ENCODE measurements around the gene KIF23.
A peak's percentile ranks its signal among the peaks of the same experiment; 100 is the strongest.

KIF23 gene

DNA sequence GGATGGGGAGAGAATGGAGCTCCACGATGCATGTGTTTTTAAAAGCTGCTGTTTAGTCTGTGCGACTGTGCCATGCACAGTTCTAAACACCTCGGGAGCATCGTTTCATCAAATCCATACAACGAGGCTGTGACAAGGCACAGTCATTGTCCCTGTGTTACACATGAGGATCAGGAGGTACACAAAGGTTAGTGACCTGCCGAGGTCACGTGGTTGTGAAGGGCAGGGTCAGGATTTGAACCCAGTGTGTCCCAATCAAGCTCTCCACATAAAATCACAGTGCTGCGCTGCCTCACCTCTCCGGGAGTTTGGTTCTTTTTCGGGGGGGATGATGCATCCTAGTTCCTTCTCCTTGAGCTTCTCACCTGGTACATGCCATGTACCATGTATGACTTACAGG is 18.7 kb upstream of the KIF23 start:
- DNase-seq: no peak

DNA sequence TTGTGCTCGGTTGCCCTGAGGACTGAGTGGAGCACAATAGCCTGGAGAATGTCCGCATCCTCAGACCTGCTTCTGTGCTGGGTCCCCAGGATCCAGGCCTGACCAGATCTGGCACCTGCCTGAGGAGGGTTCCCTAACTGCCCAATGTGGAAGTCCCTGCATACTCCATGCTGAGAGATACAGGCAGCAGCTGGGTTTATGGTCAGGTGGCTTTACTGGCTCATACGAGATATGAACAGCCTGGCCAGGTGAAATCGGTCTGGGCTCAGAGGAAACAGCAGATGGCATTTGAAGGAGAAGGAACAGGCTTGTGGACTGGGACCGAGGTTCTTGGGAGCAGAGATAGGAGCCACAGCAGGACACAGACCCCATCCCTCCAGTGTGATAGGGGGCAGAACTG is 18.2 kb upstream of the KIF23 start:
- no peak for DNase-seq

DNA sequence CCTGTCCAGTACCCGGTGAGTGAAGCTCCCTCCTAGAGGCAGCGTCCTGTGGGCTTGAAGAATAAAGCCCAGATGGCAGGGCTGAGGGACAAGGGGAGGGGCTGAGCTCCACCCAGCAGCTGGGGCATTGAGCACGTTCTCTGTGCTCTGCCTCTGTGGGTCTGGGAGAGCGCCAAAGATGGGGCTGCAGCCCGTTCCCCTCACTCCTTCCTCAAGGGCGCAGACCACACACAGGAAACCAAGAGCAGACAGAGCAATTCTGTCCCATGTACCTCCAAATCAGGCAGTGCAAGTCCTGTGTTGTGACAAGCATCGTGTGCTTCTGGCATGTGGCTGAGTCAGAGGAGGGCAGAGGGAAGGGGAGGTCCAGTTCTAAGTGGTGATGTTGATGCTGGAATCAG is 15.7 kb upstream of the KIF23 start:
- DNase-seq: no peak

DNA sequence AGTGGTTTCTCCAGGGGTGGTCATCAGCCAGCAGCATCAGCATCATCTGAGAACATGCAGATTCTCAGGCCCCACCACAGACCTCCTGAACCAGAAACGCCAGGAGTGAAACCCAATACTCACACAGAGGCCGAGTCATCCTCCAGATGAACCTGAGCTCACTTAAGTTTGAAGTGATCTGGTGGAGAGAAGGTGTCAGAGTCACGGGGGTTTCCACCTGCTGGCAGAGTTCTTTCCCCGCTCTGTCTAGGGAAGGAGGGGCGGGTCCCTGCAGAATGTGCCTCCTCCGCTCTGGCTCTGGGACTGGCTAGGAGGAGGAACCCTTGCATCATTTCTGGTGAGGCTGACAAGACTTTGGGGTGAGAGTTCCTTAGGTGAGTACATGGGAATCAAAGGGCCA is 13.3 kb upstream of the KIF23 start:
- DNase-seq: peak; percentile 67

DNA sequence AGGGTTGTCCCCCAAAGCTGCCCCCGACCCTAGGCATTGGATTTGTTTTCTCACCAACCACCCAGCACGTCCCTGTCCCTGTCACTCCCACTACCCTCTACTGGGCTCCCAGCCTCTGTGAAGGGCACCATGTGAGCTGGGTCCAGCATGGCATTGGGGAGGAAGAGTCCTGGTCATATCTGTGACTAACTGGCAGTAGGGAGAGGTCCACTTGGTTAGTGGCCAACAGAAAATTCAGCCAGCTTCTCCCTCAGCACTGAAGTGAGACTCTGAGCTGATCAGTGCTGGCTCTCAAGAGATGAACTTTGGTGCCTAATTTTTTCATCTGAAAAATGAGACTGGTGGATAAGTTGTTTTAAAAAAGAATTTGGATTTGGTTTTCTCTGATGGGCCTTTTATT is 11.3 kb upstream of the KIF23 start:
- DNase-seq: no peak

DNA sequence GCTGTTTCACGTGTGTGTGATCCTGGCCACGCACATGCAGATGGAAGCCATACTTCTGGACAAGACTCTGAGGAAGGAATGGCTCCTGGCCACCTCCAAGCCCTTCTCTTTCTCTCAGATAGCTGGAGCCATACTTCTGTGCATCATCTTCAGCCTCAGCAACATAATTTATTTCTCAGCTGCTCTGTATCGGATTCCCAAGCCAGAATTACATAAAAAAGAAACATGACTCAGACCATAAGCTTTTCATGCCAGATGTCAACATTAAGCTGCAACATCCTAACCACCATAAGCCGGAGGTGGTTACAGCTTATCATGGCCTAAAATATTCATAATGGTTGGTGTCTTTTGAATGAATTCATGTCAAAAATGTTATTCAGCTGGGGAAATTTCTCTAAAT is 10.6 kb upstream of the KIF23 start:
- no peak for DNase-seq

DNA sequence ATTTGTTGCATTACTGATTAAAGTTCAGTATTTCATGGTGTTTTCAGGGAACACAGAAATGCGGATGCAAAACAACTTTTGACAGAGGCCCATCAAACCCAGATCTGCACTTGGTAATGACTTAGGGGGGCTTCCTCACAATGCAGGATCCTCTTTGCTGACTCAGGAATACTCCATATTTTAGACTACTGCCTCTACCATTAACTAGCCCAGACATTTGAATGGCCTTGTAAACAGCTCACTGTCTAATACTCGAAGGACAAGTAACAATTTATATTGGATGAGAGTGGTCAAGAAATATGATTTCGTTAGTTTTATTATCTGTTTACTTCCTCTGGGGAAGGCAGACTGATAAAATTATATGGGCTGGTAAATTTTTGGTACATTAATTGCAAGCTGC is 9.0 kb upstream of the KIF23 start:
- no peak for DNase-seq

DNA sequence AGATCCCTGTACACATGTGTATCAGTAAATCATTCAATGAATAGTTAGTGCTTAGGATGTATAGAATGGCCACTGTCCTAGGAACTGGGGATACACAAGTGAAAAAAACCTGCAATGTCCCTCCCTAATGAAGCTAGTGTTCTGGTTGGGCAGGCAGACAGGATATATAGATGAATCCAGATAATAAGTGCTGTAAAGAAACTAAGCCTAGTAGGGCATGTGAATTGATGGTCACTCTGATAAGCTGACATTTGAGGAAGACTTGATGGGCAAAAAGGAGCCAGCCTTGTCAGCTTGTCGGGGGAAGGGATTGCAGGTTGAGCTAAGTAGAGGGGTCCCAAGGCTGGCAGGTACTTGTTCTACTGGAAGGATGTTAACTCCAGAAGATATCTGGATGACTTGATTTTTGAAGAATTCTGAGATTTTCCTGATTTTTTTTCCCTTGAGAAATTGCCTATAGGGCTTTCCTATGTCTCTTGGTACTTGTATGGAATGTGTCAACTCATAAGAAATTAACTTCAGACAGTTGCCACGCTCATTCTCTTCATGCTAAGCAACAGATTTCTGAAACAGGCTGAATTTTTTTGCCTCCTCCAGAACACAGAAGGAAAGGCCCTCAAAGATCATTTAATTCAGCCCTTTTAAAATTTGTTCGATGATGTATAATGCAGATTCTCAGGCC is 6.3 kb upstream of the KIF23 start:
- DNase-seq: no peak

DNA sequence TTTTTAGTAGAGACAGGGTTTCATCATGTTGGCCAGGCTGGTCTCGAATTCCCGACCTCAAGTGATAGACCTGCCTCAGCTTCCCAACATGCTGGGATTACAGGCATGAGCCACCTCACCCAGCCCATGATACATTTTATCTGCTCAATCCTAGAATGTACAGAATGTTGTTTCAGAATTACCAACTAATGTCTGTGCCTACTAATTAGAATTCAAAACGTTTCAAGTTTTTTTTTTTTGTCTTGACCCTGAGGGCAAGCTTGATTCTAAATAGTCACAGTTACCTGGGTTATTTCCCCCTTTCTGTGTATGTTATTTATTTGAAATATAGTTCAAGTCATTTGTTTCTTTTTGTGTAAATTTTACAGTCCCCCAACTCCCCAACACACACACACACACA is 5.3 kb upstream of the KIF23 start:
- DNase-seq: no peak

DNA sequence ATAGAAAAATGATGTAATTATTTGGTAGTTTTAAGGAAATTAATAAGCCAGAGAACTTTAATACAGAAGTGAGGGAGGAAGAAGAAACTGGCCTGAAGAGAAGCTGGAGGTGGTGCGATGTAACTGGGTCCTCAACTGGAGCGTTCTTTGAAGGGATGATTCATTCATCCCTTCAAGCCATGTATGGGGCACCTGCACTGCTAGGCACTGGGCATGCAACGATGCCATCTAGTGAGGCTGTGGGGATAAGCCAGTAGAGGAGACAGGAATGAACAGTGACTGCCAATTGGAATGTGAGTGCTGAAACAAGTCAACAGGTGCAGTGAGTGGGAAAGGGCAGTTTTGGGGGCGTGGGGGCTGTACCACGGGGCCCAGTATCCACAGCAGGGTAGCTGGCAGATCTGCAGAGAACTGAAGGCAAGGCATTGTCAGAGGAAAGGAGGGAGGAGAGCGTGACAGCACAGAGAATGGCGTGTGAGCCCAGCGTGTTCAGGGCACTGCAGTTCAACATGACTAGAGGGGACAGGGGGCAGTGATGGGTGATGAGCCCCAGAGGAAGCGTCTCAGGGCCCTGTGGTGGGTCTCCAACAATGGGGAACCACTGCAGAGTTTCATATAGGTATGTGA is 3.8 kb upstream of the KIF23 start:
- DNase-seq: peak; percentile 50

DNA sequence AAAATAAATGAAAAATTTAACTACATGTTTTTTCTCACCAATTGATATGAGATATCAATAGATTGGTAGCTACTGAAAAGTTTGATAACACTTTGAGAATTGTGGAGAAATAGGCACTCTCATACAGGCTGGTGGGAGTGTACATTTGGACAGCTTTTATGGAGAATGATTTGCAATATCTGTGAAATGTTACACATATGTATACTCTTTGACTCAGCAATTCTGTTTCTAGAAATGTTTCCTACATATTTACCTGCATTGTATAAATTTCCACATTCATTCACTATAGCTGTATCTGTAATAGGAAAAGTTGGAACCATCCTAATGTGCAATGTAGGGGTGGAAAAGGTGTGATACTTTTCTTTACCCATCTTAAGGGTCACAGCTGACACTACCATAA is 1.9 kb upstream of the KIF23 start:
- no peak for DNase-seq

DNA sequence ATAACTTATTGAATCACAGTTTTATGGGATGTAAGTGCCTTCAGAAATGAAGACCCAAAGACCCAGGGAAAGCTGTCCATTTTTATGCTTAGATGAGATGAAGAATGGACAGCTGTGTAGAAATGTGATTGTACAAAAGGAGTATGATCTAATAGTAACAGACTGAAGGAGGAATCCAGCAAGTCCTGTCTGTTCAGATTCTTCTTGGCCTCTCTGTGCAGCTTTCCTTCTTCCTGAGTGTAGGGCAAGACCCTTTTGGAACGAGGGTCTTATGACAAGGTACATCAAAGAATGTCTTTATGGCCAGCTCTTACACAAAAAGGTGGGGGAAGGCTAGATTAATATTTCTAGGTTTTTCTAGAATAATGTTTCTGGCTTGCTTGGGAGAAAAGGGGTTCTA is 1.4 kb upstream of the KIF23 start:
- DNase-seq: no peak

DNA sequence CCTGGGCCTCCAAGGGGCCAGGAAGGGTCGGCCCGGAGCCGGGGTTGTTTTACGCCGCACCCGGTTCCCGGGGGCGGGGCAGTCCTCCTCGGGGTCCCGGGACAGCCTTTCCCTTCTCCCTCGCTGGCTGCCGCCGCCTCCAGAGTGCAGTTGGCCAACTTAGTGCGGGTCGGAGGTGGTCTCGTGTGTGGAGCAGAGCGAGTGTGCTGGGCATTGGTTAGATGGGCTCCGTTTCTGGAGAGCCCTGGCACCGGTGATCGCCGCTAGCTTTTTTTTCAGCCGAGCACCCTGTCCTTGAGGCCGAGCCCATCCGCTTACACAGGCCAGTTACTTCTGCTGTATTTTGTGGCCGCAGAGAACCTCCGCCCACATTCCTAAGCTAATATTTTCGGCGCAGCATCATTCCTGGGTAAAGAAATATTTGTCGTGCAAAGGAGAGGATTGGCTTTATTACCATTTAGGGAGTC is 585 bp downstream of the KIF23 start:
- no peak for DNase-seq

DNA sequence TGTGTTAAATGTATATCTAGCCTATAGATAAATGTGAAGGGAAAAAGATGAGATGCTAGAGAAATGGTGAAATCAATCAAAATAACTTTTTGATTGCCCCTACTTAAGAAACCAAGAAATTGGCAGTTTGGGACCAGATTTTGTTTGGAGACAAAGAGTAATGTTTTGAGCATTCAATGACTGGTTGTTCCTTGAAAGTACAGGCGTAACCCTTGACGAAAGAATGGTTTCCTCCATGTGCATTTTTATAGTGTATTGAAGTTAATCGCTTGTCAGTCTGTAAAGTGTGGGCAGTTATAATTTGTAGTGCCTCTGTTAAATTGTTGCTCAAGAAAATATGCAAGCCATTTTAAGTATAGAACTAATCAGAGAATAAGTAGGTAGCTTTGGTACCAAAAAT is 1.2 kb downstream of the KIF23 start:
- no peak for DNase-seq

DNA sequence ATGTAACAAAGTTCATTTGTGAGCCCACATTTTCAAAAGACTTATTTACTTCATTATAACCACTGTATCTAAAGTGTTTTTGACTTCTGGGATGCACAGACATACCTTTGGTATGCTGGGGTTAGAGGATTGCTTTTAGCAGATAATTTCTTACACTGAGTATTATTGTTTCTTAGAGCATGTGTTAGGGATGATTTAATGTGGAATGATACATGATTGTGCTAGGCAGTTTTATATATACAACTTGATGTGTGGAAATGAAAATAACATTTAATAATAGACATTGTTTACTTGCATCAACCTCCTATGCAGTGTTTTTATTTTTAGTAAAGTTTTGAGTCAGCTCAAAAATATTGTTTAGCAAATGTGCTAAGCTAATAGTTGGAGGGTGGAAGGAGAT is 3.4 kb downstream of the KIF23 start:
- DNase-seq: no peak

DNA sequence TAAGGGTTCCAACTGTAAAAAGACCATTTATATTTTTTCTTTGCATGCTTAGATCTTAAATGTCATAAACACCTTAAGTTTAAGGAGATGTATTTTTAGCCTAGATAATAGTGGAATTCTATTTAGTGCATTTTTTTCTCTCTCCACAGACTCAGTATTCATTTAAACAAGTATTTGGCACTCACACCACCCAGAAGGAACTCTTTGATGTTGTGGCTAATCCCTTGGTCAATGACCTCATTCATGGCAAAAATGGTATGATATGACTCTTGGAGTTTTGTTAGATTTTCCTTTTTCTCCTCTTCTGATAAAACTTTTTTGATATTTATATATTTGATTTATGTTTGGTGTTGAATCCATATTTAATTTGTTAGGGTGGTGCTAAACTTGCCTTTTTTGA is 7.3 kb downstream of the KIF23 start:
- DNase-seq: no peak

DNA sequence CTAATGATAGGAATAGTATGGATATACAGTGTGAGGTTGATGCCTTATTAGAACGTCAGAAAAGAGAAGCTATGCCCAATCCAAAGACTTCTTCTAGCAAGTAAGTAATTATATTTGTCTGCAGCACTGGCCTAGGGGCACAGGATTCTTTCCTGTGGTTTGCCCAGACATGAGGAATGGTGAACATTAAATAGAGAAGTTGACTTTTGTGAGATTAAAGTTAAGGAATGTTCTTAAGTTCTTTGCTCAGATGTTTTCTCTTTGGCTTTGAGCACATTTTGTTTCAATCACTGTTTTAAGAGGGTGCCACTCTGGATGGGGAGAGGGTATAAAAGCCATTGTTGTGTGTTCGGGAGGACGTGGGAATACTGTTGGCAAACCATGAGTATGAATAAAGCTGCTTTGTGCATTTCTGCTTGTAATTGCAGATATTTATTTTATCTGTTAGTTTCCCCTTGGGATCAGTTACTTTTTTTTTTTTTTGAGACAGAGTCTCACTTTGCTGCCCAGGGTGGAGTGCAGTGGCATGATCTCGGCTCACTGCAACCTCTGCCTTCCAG is 8.3 kb downstream of the KIF23 start:
- no peak for DNase-seq

DNA sequence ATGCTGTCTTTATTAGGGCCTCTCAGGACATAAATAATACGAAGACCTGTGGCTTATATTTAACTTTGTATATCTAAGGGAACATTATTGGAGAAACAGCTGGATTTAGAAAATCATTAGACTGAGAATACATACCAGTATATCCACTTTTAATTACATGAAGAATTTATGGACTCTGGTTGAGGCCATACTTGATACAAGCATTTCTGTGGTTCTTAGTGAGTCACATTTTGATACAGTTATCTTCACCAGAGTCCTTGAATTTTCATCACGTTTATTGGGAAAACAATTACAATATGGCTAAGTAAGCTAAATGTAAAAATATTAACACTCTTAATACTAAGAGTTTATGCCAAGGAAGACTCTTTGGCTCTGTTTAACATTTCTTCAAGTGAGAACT is 9.9 kb downstream of the KIF23 start:
- no peak for DNase-seq

DNA sequence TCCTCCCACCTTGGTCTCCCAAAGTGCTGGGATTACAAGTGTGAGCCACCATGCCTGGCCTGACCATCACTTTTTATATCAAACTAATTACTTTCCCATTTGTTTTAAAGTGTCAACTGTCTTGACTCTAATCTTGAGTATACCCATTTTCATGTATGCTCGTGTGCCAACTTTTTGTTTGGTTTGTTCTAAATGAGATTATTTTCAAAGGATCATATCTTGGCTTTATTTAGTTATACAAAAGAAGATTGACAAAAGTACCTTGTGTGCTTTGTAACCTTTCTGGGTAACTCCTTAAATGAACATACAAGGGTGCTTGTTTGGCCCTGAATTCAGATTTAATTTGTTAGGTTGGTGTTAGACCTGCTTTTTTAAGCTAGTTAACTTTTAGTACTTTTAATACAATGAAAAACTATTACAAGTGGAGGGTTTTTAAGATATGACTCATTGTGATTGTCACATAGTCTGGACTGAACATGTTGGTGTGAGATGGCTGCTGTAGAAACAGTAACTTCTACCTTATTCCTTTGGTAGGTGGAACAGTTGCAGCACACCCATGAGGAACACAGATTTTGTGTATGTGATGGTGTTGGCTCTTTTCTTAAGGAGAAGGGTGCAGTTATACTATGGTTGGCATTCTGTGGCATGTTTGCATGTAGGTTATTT is 10.7 kb downstream of the KIF23 start:
- no peak for DNase-seq

DNA sequence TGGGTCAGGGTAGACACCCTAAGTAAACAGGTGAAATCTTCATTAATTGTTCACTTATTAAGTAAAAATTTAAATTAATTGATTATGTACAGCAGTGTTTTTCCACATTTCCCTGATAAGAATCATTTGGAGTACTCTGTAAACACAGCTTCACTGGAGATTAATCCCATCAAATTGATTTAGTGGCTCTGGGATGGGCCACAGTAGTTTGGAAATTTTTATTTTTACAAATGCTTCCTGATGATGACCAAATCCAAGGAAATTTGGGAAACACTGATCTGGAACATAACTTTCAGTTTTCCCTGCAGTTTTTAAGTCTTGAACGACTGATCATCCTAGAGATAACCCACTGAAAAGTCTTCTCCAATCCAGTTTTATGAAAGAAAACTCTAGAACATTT is 19.7 kb downstream of the KIF23 start:
- DNase-seq: no peak

DNA sequence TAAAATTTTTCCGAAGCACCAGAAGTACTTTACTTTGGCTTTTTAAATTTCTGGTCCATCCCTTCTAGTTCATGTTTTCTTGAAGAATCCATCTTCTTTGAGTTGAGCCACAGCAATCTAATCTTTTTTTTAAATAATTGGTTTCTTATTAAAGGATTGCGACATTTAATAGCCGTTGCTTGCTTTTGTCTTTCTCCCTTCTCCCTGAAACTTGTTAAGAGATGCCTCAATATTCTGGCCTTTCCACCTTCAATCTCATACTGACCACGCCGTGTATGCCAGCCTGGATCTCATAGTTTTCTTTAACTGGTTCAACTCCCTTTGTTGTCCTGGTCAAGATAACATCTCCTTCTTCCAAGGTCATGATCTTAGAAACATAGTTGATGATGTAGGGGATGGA is 20.1 kb downstream of the KIF23 start:
- no peak for DNase-seq

DNA sequence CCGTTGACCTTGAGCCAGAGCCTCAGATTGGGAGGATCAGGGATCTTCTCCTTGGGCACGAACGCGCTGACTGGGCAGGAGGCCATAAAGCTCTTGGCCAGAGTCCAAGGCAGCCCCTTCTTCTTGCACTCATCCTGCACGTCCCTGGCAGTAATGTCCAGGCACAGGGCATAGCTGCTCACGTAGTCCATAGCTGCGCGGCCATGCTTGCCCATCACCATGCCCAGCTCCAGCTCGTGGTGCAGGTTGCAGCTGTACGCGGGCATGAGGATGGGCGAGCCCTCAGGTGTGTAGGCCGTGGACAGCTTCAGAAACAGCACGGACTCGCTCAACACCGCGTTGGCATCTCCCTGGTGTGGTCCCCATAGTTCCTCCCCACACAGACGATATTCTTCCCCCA is 20.5 kb downstream of the KIF23 start:
- no peak for DNase-seq

DNA sequence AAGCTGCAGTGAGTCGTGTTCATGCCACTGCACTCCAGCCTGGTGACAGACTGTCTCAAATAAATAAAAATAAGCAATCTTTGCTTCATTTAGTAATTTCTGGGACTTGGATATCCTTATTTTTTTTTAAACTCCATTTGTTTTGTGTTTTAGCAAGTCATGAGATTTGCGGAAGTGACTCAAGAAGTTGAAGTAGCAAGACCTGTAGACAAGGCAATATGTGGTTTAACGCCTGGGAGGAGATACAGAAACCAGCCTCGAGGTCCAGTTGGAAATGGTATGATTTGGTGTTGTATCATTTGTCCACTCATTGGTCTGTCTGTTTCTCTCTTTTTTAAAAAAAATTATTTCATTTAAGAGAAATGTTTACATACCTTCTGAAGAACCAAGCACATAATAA is 21.8 kb downstream of the KIF23 start:
- no peak for DNase-seq

DNA sequence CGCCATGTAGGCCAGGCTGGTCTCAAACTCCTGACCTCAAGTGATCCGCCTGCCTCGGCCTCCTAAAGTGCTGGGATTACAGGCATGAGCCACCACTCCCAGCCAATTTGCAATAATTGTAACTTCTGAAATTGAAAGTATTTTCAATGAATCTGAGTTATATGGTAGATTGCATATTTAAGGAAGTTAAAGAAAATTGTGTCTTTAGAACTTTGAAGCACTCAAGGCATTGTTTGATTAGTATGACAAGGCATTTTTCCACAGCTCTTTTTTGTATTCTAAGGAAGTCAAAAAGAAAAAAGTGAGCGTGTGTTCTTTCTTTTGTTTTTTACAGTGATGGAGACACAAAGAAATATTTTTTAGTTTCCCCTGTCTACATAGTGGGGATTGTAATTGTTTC is 22.8 kb downstream of the KIF23 start:
- no peak for DNase-seq
